GM21529 (cell line): ENCODE data around the gene FAM53B.
"Not testable (repeated sequence)": the region's sequence is repeated elsewhere in the genome, so short reads cannot be mapped to it uniquely, and the experiment has no call there.

Experiments used
- ATAC-seq: cut with Tn5 transposase; IDR thresholded peaks from one replicate; pipeline ENCODE4 v1.9.1; 2021; ENCODE audit not compliant: unreplicated experiment

The FAM53B gene

GRCh38 chr10:124590216-124591122 lies 153.7 kb downstream of the FAM53B start:
- ATAC-seq = no peak

DNA sequence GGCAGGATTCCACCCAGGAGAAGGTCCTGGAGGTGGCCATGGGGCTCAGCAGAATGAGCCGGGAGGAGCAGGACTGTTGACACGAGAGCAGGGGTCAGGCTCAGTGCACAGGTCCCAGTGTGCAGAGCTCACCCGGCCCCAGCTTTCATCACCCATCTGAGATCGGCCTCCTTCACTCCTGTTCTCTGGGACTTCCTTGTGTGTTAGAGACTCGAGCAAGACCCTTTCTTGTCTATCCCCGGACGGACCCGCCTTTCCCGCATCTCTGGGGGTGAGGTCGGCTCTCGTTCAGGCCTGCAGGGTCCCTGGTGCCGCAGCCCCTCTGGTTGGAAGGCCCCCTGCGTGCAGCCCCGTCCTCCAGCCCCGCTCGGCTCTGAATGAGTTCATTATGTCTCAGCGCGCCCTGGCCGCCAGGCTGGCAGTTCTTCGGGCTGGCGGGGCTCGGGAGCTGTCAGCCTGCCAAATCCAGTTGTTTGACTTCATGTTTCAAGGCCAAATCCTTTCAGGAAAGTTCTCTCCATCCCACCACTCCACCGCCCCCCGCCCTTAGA lies 154.6 kb downstream of the FAM53B start:
- no peak for ATAC-seq

DNA sequence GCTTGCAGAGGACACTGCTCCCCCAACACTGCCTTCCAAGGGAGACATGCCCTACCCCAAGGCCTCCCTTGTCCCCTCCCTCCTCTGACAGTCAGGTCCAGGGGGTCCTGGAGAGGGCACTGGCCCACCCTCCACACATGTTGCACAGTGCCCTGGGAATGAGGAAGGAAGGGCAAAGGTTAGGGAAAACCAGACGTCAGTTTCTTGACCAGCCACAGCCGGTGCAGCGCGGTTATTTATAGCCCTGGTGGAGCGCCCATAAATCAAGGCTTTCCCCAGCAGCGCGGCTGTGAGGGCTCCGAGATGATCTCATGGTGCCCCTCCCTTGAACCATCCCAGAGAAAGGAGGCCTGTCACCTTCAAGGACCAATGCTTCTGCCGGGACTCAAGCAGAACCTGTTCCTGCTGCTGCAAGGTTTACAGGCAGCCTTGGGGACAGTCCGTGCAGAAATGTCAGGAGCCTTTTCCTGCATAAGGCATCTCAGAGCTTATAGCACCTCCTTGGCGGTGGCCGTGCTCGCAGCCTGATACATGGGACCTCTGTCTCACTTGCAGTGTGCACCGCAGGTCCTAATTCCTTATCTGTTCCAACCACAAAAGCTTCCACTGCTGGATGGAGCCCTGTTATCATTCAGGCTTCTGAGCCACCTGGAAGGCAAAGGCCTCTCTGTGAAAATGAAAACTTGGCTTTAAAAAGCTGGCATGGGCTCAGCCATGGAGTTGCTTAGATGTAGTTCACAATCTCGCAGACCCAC lies 155.3 kb downstream of the FAM53B start:
- no peak for ATAC-seq

GRCh38 chr10:124588341-124588735 lies 155.8 kb downstream of the FAM53B start:
- ATAC-seq = not testable (repeated sequence)

DNA sequence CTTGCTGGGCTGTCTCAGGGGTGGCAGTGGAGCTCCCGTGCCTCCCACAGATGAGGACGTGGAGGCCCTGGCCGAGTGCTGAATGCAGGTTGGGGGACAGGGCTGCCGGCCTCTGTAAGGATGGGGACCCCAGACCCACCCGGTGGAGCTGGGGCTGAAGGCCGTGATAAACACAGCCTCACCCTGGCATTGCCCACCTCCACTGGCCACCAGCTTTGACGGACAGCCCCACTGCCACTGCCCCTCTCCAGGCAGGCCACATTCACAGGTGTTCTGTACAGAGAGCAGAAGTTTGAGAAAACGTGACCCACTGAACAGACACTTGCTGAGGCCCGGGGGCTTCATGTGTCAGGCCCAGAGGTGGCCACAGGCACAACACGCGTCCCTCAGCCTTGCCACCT lies 156.4 kb downstream of the FAM53B start:
- ATAC-seq = no peak

DNA sequence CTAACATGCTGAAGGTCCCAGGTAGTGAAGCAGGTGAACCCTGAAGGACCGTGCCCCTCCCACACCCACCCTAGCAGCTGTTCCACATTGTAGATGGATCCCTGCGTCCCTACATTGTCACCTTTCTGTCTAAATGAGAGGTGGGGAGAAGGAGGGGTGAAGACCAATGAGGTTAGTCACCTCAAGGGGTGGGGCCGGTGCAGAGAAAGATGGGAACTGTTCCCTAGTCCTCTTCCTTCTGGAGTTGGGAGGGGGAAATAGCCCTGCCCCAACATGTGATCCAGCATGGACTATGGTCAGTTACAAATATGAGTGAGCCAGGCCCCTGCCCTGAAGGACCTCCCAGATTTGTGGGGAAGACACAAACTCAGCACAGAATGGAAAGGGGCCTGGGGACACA lies 158.0 kb downstream of the FAM53B start:
- no peak for ATAC-seq

GRCh38 chr10:124579011-124579399 lies 165.2 kb downstream of the FAM53B start:
- ATAC-seq = no peak

DNA sequence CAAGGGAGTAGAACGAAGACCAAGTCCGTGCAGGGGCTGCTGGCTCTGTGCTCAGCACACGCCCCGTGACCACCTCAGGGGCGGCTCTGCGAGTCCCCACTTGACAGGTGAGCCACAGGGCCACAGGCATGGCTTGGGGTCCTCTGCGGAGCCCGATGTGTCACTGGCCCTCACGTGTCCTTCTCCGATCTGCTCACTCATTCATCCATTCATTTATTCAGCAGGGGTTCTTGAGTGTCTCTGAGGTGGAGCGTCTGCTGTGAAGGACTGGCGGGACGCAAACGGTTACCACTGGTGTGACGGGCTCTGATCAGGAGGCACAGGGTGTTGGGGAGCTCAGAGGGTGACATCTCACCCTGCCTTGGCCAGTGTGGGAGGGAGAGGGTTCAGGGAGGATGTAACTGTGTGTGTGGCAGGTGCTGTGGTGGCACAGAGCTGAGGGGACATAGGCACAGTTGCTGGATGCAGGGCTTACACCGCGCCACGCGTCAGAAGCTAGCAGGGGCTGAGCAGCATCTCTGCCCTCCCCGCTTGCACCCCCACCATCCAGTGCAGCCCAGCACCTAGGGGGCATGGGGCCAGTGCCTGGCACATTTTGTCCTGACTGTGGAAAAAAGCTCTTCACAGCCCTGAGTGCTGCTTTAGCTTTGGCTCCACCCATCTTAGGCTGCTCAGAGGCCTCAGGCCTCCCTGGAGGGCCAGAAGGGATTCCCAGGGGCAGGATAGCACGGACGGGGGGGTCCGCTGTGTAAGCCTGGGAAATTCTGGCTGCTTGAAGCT lies 165.8 kb downstream of the FAM53B start:
- ATAC-seq = no peak

DNA sequence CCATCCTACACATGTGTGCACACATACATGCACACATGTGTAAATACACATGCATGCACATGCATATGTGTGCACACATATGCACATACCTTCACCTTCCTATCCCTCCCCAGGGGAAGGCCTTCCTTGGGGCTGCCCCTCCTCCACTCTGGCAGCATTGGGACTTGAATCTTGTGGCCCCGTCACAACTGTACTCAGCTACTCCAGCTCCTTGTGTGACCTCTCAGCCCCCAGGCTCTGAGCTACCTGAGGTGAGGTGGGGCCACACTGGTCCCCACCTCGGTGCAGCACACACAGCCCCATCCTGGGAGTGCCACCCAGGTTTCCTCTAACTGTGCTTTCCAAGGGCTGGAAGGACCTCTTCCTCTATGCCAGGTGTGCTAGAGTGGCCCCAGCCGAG lies 166.5 kb downstream of the FAM53B start:
- ATAC-seq = no peak

- no peak for ATAC-seq
These were observed 167.4 kb downstream of the FAM53B start for GRCh38 chr10:124576526-124577420.

- ATAC-seq = no peak
These were observed 168.8 kb downstream of the FAM53B start for GRCh38 chr10:124575107-124576035.

GRCh38 chr10:124574456-124575070 lies 169.6 kb downstream of the FAM53B start:
- no peak for ATAC-seq

- ATAC-seq = no peak
These were observed 170.3 kb downstream of the FAM53B start for GRCh38 chr10:124573726-124574455.

- ATAC-seq = no peak
These were observed 171.4 kb downstream of the FAM53B start for GRCh38 chr10:124572751-124573150.

DNA sequence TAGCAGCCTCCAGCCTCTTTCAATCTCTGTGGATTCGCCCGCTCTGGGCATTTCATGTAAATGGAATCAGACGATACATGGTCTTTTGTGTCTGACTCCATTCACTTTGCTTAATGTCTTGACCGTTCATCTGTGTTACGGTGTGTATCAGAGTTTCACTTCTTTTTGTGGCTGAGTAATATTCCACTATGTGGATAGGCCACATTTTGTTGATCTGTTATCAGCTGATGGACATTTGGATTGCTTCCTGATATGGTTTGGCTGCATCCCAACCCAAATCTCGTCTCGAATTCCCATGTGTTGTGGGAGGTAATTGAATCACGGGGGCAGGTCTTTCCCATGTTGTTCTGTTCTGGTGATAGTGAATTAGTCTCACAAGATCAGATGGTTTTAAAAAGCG lies 173.5 kb downstream of the FAM53B start:
- no peak for ATAC-seq

GRCh38 chr10:124569623-124570470 lies 174.3 kb downstream of the FAM53B start:
- ATAC-seq = no peak
